KMS-11 (cell line): Measurements from ENCODE around the gene KCNQ1.

Experiments used
- H2AFZ ChIP-seq: fragments of 200-600 bp; sonication (generic); 2 replicates; pipeline ENCODE4 v1.6.1; 2016; ENCODE audit warnings: antibody characterized with exemption, mixed run types, low read depth
- H3K27ac ChIP-seq: fragments of 200-600 bp; sonication (generic); 2 replicates; pipeline ENCODE4 v1.6.1; 2016; ENCODE audit warnings: mild to moderate bottlenecking, mixed run types
- H3K27me3 ChIP-seq: fragments of 200-600 bp; sonication (generic); 2 replicates; pipeline ENCODE4 v1.6.1; 2017; ENCODE audit warnings: mild to moderate bottlenecking, low read depth, mixed run types, moderate library complexity; ENCODE audit not compliant: insufficient read depth
- H3K36me3 ChIP-seq: fragments of 200-600 bp; sonication (generic); 2 replicates; pipeline ENCODE4 v1.6.1; 2017; ENCODE audit warnings: mild to moderate bottlenecking, mixed run types; ENCODE audit not compliant: insufficient read depth
- H3K4me1 ChIP-seq: fragments of 200-600 bp; sonication (generic); 2 replicates; pipeline ENCODE4 v1.6.1; 2016; ENCODE audit warnings: mild to moderate bottlenecking, low read depth, mixed run types; ENCODE audit not compliant: poor library complexity, severe bottlenecking
- H3K4me2 ChIP-seq: fragments of 200-600 bp; sonication (generic); 2 replicates; pipeline ENCODE4 v1.7.0; 2016; ENCODE audit warnings: mild to moderate bottlenecking, mixed run types
- H3K4me3 ChIP-seq: fragments of 200-600 bp; sonication (generic); IDR thresholded peaks from 2 replicates; pipeline ENCODE4 v1.6.1; 2017; ENCODE audit warnings: low read depth, low read length, mixed read lengths; ENCODE audit not compliant: insufficient read depth
- H3K79me2 ChIP-seq: fragments of 200-600 bp; sonication (generic); 2 replicates; pipeline ENCODE4 v1.6.1; 2016; ENCODE audit warnings: low read depth, mixed run types; ENCODE audit not compliant: insufficient read depth
- H3K9ac ChIP-seq: fragments of 200-600 bp; sonication (generic); 2 replicates; pipeline ENCODE4 v1.6.1; 2016; ENCODE audit warnings: mild to moderate bottlenecking, mixed run types
- H4K20me1 ChIP-seq: fragments of 200-600 bp; sonication (generic); 2 replicates; pipeline ENCODE4 v1.6.1; 2016; ENCODE audit warnings: mild to moderate bottlenecking, mixed run types; ENCODE audit not compliant: insufficient read depth
- CTCF ChIP-seq: fragments of 200-600 bp; sonication (generic); conservative IDR thresholded peaks from 2 replicates; pipeline ENCODE4 v1.6.1; 2017; ENCODE audit warnings: low read depth, mild to moderate bottlenecking, antibody characterized with exemption, low read length, moderate library complexity, mixed read lengths

Gene KCNQ1

GRCh38 chr11:2878782-2879181 lies 434.0 kb downstream of the KCNQ1 start:
- H3K79me2 ChIP-seq: no peaks in the 10 kb centered on the region
- TF ChIP-seq CTCF: no peak
- no peaks in the 10 kb centered on the region for H3K4me1 ChIP-seq
- no peak overlapping the region for H3K4me3 ChIP-seq
- no peaks in the 10 kb centered on the region for H3K27me3 ChIP-seq
- no peaks in the 10 kb centered on the region for H4K20me1 ChIP-seq
- H3K4me2 ChIP-seq: no peak overlapping the region
- no peak overlapping the region for H3K9ac ChIP-seq
- no peaks in the 10 kb centered on the region for H3K36me3 ChIP-seq
- no peak overlapping the region for H2AFZ ChIP-seq
- H3K27ac ChIP-seq: no peak overlapping the region

GRCh38 chr11:2880646-2881045 lies 435.8 kb downstream of the KCNQ1 start:
- Histone ChIP-seq H3K36me3 (no peaks in the 10 kb centered on the region), H2AFZ (no peak overlapping the region), H3K4me1 (peaks cover 4% of the 10 kb centered on the region), H3K27ac (no peak overlapping the region), H3K4me2 (no peak overlapping the region), H3K4me3 (no peak overlapping the region), H3K27me3 (no peaks in the 10 kb centered on the region), H4K20me1 (no peaks in the 10 kb centered on the region), H3K79me2 (no peaks in the 10 kb centered on the region), H3K9ac (no peak overlapping the region)
- no peak for TF ChIP-seq CTCF

DNA sequence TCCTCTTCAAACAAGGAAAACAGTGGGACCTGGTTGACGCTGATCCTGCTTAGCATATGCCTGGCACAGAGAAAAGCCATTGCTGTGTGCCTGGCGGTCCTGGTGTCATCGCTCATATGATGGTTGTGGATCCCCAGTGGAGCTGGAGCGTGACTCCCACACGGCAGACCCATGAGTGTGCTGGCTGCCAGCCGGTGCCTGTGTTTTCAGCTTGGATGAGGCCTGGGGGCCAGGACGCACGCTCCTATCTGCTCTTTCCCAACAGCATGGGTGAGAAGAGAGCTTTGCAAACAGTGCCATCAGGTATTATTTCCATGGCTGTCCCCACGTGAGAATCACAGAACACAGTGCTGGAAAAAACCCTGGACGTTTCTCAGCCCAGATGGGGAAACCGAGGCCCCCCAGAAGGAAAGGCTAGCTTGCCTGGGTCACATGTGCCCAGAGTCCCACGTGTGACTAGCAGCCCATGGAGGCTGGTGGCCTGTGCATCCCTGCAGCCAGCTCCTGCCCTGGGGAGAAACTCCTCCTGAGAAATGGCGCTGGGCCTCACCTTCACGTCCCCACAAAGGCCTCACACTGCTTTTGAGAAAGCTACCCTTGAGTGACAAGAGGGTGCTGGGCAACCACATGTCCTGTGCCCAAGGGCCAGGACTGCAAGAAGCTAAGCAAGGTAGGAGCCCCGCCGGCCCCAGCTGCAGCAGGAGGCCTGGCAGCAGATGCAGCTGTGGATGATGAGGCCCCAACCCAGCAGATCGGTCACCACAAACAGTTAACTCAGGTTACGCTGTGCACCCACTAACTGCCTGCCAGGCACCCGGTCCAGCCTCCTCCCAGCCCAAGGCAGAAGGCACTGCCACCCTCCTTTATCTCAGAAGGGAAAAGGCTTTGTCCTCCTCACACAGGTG lies 436.5 kb downstream of the KCNQ1 start:
- no peaks in the 10 kb centered on the region for H3K27me3 ChIP-seq
- no peak overlapping the region for H3K9ac ChIP-seq
- no peak for TF ChIP-seq CTCF
- H4K20me1 ChIP-seq: no peaks in the 10 kb centered on the region
- H3K79me2 ChIP-seq: no peaks in the 10 kb centered on the region
- no peak overlapping the region for H3K4me2 ChIP-seq
- no peak overlapping the region for H3K4me3 ChIP-seq
- H3K36me3 ChIP-seq: no peaks in the 10 kb centered on the region
- H3K27ac ChIP-seq: no peak overlapping the region
- no peak overlapping the region for H2AFZ ChIP-seq
- H3K4me1 ChIP-seq: peaks cover 4% of the 10 kb centered on the region

DNA sequence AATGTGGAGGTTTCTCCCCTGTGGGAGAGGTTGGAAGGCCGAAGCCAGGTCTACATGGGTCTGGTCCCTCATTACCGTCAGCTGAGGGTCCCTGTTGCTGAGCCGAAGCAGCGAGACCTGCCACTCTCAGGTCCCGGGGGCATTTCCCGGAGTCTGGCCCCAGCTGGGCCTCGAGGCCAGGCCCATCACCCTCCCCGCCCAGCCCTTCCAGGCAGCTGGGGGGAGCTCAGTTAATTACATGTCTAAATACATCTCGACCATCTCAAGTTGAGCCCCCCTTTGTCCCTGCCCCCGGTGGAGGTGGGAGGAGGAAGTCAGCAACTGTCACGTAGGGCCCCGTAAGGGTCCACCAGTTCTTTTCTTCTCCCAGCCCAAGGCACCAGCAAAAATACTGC lies 437.2 kb downstream of the KCNQ1 start:
- no peaks in the 10 kb centered on the region for H3K36me3 ChIP-seq
- peaks cover 4% of the 10 kb centered on the region for H3K4me1 ChIP-seq
- H3K4me3 ChIP-seq: no peak overlapping the region
- no peak overlapping the region for H3K4me2 ChIP-seq
- no peak for TF ChIP-seq CTCF
- no peaks in the 10 kb centered on the region for H3K79me2 ChIP-seq
- no peak overlapping the region for H2AFZ ChIP-seq
- no peaks in the 10 kb centered on the region; the same call in 1 of the 2 replicates for H3K27me3 ChIP-seq
- H4K20me1 ChIP-seq: no peaks in the 10 kb centered on the region
- H3K9ac ChIP-seq: no peak overlapping the region
- no peak overlapping the region for H3K27ac ChIP-seq
